Amniotic epithelial cell (primary cell): ENCODE measurements around the gene MYZAP.

Experiments used
- DNase-seq: peaks from one replicate; pipeline ENCODE4 v3.0.0-alpha.2; 2010; ENCODE audit warnings: low read depth

The MYZAP gene

GRCh38 chr15:57591822-57592367 is at the start of gene MYZAP:
TSS of gene MYZAP (plus strand) at chr15:57591904. CDS start at chr15:57592035, 131 bp downstream.
- DNase-seq: no peak

DNA sequence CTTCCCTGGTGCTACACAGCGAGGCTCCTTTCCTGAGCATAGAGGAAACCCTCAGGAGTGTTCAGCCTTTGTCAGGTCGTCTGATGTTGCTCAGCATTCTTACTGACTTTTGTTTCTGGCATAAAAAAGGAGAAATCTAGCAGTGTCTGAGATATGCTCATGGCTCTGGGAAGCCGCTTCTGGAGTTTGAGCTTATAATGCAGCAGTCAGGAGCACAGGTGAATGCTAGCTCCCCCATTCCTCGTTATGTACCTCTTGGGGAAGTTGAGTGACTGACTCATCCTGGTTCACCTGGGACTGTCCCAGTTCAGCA is 49.2 kb upstream of the MYZAP start:
- DNase-seq: no peak

DNA sequence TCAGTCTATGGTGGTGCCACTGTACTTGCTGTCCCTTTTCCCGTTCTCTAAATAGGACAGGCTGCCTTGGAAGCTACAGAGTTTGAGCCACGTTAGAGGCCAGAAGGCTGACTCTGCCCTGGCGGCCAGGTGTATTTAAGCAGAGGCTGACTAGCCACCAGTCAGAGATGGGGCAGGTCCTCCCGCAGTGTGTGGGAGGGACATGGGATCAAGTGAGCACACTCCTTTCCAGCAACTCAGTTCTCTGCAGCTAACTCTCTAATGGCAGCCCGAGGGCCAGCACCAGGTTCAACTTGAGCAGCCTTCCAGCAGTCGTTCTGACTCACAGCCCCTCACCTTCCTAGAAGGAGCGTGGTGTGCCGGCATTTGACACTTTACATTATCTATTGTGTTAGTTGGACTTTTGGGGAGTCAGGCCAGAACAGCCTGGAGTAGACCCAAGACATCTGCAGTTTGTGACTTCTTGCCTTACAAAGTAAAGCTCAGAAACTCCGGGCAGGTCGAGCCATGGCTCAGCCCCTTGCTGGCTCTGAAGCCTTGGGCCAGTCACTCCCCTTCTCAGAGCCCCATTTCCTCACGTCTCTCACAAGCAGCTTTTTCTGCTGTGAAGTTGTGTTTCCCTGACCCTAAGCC is 46.7 kb upstream of the MYZAP start:
- DNase-seq: no peak

- DNase-seq: no peak
Observed at GRCh38 chr15:57545995-57546394, 45.7 kb upstream of the MYZAP start.

DNA sequence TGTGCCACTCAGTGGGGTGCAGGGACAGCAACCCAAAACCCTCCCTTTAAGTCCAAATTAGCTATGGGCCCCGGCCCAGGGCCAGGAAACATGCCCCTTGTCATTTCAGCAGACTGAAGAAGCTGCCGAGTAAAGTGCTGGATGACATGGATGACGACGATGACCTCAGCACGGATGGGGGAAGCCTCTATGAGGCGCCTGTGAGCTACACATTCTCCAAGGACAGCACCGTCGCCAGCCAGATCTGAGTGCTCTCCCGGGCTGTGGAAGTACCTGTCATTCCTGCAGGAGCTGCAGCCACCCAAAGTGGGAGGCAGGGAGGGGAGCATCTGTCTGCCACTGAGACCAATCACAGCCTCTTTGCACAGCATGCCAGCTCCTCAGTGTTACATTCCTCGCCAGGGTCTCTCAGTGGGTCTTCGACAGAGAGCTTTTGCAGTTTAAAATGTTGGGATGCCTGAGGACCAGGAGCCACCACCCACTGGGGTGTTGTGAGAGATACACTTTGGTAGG is 44.4 kb upstream of the MYZAP start:
- DNase-seq: no peak

- DNase-seq: no peak
Observed at GRCh38 chr15:57548351-57548750, 43.4 kb upstream of the MYZAP start.

DNA sequence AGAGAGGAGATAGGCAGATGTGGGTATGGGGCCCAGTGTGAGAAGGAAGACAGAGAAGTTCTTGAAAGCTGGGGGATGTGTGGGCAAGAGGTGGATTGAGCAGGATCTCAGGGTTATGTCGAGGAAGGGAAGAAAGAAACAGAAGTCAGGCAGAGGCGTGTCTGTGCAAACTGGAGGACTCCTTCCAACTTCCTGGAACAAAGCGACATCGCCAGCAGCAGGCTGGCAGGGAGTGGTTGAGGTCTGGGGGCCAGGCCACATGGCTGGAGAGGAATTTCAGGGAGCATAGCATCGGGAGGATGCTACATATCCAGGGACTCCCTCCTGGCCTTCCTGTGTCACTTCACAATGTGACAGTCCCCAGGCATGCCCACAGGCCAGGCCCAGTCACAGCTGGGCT is 42.9 kb upstream of the MYZAP start:
- DNase-seq: no peak

- DNase-seq: no peak
Observed at GRCh38 chr15:57549935-57550334, 41.8 kb upstream of the MYZAP start.

GRCh38 chr15:57550640-57551039 is 41.1 kb upstream of the MYZAP start:
- no peak for DNase-seq

DNA sequence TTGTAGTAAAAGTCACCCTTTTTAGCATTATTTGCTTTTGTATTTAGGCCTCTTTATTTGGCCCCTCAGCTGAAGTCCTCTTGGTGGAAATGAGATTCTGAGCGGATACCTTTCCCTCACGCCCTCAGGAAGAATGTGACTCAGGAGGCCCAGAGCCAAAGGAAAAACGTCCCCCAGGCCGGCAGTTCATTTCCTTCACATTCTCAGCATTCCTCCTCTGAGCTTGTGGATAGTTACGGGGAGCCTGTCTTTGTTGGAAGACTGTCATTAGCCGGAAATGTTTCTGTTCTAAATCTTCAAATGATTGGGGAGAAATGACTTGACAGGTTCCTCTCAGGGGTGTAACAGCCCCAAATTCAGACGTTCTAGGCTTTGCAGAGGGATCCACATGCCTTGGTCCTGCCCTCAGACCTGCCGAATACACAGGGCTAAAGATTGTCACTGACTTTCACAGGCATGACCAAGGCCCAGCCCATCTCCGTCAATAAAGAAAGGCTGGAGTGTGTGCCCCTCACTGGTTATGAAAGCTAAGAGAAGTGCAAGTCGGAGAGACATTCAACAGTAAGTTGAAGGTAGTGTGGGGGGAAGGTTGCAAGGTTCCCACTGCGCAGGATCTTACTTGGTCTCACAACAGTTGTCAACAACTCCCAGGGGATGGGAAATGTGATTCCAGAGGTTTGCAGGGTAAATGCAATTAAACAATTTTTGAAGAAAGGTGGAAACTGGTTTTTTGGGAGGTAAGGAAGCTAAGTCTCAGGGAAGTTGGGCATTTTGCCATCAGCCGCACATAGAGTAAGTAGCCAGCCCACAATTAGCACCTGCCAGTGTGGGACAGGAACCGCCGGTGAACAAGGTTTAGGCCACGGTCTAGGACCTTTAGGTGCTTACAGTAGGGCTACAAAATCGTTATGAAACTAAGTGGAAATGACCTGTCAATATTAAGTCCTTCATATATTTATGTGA is 39.7 kb upstream of the MYZAP start:
- peak; percentile 76 for DNase-seq

DNA sequence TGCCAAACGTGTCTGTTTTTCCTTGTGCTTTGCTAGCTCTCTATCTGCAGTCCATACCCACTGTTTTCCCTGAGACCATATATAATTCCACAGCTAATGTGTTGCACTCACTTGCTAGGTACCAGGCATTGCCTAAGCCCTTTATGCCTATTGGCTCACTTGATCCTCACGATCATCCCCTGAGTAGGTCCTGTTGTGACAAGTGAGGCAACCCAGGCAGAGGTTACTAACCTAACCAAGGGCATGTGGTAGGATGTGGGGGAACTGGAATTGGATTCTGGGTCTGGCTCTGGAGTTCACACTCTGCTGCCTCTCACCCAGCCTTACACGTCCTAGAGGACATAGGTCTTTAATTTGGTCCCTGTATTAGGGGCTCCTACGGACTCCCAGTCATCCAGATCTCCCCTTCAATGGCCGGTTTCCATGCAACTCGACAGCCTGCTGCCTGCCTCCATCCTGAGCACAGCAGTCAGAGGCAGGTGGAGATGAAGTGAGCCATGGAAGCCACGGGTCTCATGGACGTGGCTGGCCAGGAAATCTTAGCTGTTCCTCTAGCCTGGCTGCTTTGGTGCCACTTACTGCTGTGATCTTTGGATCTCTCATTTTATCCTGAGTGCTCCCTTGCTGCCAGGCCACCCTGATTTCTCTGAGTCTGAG is 38.9 kb upstream of the MYZAP start:
- DNase-seq: no peak

GRCh38 chr15:57553526-57553925 is 38.2 kb upstream of the MYZAP start:
- DNase-seq: no peak

DNA sequence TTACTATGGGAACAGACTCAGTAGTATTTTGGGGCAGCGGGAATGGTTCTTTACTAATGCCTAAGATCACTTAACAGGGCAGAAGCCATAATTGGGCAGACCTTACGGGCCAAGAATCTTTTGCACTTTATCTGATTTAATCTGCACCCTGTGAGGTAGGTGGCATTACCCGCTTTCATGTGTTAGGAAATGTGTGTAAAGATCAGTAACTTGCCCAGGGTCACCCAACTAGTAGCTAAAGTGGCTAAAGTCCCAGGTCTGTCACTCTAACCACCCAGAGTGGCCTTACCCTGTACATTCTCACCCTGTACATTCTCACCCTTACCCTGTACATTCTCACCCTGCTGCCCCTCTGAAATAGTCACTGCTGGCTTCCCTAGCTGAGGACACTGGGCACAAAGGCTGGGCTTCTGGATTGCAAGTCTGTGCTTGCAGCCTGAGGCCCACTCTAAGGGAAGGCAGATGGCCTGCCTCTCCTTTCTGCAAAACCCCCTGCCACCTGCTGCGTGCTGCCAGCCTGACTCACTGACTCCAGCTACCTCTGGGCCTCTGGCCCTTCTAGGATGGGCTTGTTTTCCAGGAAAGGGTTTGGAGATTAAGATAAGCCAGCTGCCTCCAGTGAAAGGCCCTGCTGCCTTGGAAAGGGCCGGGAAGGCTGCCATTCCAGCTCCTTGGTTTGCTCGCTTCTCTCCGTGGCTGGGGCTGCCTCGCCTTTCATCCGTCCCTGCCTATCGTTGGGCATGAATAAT is 37.5 kb upstream of the MYZAP start:
- peak; percentile 50 for DNase-seq

DNA sequence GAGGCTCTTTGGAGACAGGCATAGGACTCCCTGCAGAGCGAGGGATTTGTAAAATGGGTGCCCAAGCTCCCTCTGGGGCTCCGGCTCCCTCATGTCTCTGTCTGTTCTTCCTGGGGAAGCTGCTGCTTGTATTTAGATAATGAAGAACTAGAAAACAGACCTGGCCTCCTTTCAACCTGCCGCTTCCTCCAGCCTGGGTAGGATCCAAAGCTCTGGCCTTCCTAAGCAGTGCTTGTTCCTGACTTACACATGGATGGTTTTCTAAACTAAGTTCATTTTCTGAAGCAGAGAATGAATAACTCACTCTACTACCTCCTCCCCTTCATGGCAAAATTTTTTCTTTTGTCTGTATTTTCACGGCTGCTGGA is 36.9 kb upstream of the MYZAP start:
- no peak for DNase-seq

DNA sequence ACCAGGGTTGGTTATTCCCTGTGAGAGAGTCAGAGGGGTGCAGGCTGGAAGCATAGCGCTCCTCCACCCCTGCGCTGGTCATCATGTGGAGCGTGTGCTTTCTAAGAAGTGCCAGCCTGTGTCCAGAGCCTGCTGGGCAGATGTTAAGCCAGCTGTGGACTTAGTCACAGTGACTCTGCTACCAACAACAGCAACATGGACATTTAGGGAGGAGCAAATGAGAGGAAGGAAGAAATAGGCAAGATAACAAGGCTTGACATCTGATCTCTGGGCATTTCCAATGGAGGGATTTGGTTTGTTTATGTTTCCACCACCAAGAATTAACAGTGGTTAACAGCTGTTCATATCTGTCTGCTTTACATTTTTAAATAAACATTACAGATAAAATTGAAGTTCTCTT is 36.4 kb upstream of the MYZAP start:
- peak; percentile 28 for DNase-seq

DNA sequence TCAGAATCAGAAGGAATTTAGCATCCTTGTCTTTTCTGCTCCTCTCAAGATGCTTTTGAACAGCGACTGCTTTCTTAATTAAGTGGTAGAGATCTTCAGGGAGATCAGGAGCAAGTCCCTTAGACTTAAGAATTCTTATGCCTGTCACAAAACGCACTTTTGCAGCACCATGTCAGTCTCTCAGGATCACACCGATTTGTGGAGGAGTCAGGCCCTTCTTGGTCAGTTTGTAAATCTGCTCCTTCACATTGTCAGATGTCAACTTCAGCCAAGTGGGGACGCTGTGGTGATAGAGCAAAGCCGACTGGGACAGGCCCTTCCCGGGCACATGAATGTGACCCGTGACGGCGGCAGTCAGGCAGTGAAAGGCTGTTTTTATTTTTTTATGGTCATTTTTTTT is 35.7 kb upstream of the MYZAP start:
- no peak for DNase-seq

GRCh38 chr15:57557267-57557666 is 34.4 kb upstream of the MYZAP start:
- no peak for DNase-seq

DNA sequence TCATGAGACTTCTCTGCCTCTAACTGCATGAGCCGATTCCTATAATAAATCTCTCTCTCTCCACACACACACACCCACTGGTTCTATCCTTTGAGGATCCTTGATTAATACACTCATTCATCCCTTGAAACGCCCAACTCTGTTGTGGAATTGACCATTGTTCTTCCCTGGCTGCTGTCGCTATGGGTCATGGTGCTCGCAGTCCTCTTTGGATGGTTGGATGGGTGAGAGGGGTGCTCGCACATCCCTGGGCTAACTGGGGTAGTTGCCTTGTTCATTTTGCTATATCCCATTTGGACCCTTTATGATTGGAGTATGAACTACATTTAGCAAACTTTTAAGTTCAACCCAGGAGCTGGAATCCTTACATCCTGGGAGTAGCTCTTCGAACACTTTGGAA is 33.9 kb upstream of the MYZAP start:
- DNase-seq: no peak

DNA sequence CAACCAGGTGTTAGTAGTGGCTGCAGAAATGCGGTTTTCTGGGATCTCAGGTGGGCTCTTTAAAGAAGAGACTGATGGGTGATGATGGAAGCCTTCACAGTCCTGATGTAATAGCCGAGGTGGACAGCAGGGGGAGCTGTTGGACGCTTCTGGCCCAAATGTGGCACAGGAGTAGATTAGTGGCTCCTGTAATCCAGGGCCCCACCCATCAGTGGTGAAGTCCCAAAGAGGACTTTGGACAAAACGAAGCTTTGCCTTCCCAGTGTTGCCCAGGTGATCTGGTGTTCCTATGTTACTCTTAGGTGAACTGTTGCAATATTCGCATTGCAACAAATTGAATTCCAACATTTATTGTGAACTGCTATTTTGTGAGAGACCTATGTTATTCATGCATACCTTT is 31.8 kb upstream of the MYZAP start:
- DNase-seq: no peak

DNA sequence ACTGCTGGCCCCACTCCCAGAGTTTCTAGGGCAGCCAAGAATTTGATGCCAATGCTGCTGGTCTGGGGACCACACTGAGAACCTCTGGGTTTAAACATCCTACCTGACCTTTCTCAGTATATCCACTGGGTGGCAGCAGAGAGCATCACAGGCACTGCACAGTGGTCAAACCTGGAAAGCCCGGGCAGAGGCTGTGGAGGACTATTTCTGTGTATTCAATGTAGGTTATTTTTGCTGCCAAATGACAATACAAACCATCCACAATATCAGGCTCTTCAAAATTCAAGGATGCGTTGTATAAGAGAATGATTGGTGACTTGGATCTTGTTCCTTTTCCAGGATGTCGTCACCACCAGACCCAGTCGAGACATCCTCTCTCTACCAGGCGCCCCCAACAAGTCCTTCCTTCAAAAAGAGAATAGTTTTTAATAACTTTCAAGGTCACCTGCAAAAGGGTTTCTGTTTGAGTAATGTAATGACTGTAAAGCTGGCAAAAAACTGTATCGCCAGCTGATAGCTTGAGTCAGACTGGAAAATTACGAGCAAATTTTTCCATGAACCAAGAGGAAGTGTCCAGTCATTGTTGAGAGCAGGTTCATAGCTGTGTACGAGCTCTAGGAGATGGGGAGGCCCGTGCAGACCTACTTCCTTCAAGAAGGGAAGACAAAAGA is 30.5 kb upstream of the MYZAP start:
- peak; percentile 75 for DNase-seq

- peak; percentile 42 for DNase-seq
Observed at GRCh38 chr15:57562196-57562769, 29.4 kb upstream of the MYZAP start.
